ENCODE measurements around the gene ISM1.

ISM1 gene

DNA sequence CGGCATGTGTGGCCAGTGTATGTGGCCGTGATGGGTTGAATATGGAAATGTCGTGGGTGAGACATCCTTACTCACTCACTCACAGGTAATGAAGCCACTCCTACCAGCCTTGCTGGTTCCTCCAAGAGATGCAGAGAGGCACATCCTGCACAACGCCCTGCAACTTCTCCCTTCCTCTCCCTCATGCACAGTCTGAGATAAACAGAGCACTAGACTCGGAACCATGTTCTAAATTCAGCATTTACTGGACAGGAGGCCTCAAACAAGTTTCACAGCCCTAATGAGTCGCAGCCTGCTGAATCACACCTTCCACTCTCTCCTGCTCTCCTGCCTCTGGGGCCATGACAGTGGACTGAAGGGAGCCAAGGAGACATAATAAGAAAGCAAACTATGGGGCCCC, 91.2 kb downstream of the ISM1 start:
- TF ChIP-seq ZNF274 (IDR thresholded peaks at IDR 0.05; ENCODE audit: low read depth, low read length), result no peak
- no peak overlapping the region for H3K4me3 ChIP-seq (ENCODE audit: low read length)

DNA sequence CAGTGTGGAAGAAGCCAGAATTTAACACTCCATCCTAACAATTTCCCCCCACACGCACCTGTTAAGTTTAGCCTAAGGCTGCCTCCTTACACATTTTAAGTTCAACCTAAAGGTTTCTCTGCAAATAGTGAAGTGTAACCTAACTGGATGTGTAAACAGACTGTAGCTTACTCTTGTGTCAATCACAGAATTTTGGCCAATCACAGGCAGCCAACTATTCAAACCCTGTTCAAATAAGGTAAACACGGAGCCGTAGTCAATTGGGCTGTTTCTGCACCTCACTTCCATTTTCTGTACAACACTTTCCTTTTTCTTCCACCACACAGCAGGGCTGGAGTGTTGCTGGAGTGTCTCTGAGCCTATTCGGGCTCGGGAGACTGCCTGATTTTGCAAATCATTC, 92.1 kb downstream of the ISM1 start:
- TF ChIP-seq ZNF274 (IDR thresholded peaks at IDR 0.05; ENCODE audit: low read depth, low read length), result no peak
- H3K4me3 ChIP-seq (ENCODE audit: low read length), result no peak overlapping the region

DNA sequence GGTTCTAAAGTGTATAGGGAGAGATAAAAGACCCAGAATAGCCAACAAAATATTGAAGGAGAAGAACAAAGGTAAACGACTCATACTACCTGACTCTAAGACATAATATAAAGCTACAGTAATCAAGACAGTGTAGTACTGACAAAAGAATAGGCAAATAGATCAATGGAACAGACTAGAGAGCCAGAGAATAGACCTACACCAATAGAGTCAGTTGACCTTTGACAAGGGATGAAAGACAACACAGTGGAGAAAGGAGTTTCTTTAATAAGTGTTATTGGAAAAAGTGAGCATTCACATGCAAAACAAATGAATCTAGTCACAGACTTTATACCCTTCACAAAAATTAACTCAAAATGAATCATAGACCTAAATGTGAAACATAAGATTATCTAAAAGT, 96.4 kb downstream of the ISM1 start:
- TF ChIP-seq ZNF274 (IDR thresholded peaks at IDR 0.05; ENCODE audit: low read depth, low read length), result no peak
- no peak overlapping the region for H3K4me3 ChIP-seq (ENCODE audit: low read length)

DNA sequence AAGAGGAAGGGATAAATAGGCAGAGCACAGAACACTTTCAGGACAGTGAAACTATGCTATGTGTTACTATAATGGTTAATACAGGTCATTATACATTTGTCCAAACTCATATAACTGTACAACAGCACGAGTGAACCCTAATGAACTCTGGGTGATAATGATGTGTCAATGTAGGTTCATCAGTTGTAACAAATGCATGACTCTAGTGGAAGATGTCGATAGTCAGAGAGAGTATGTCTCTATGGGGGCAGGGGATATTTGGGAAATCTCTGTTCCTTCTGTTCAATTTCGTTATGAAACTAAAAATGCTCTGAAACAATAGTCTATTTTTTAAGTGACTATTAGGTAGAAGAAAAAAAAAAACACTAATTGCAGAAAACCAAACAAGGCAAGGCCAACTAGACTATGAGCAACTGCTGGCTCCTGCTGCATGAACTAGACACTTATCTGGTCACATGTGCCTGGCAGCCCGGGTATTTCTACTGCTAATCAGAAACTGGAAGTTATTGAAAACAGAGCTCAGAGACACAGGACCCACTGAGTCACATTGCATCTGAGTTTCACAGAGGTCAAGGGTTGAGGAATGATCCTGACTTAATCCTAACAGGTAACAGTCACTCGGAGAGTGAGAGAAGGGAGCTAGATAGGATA, 97.9 kb downstream of the ISM1 start:
- TF ChIP-seq ZNF274 (IDR thresholded peaks at IDR 0.05; ENCODE audit: low read depth, low read length), result no peak
- H3K4me3 ChIP-seq (ENCODE audit: low read length), result no peak overlapping the region

DNA sequence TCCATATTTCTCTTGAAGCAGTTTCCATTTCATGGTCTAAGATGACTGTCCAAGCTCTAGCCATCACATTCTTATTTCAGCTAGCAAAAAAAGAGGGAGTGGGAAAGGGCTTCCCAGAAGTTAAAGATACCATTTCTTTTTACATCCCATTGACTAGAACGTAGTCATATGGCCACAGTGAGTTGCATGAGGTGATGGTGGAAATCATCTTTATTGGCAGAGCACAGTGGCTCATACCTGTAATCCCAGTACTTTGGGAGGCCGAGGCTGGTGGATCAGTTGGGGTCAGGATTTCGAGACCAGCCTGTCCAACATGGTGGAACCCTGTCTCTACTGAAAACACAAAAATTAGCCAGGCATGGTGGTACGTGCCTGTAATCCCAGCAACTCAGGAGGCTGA, 99.6 kb downstream of the ISM1 start:
- no peak for TF ChIP-seq ZNF274 (IDR thresholded peaks at IDR 0.05; ENCODE audit: low read depth, low read length)
- no peak overlapping the region for H3K4me3 ChIP-seq (ENCODE audit: low read length)

DNA sequence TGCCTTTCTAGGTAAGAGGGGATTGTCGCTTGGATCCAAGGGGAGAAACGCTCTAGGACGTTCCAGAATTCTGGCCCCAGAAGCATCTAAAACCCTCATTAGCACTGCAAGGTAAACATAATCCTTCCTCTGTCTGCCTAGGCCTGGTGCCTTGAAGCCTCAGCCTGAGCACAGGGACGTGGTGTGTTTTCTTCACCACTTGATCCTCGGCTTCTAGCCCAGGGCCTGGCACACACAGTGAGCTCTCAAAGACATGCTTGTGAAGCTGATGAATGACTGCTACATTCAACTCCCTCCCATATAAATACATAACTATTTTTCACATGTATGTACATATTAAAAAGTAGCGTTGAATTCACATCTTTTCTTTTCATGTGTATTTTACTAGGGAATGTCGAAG, 100.3 kb downstream of the ISM1 start:
- no peak overlapping the region for H3K4me3 ChIP-seq (ENCODE audit: low read length)
- TF ChIP-seq ZNF274 (IDR thresholded peaks at IDR 0.05; ENCODE audit: low read depth, low read length), result no peak

DNA sequence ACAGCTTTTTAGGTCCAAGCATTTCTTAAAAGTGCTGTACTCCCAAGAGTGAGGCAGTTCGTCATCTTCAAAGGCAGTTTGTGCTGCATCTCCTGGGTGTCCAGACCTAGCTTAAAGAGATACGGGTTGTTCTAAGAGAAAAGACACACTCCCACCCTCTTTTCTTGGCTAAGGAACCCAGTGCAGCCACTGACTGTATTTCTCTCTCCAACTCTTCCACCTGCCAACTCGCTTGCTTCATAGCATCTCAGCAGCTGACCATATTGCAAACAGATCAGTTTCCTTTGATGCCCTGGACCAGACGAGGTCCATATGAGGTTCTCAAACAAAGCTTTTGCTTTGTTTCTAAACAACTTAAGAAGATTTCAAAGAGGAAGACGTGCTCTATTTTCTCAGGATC, 101.1 kb downstream of the ISM1 start:
- no peak overlapping the region for H3K4me3 ChIP-seq (ENCODE audit: low read length)
- no peak for TF ChIP-seq ZNF274 (IDR thresholded peaks at IDR 0.05; ENCODE audit: low read depth, low read length)

DNA sequence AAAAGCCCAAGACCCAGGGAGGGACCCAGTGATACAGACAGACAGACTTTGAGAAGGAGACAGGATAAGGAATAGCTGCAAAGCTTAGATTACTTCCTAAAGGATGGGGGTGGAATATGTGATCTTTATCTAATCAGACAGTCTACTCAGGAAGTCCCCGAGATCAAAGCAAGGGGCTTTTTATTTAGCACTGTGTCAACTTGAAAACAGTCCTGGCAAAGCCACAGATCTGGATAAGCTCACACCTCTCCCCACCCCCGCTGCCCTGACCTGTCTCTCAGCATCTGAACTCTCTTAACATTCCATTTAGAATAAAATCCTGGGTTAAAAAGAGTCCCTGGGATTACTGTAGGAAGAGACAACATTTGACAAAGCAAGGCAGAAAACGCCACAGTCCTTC, 101.5 kb downstream of the ISM1 start:
- TF ChIP-seq ZNF274 (IDR thresholded peaks at IDR 0.05; ENCODE audit: low read depth, low read length), result no peak
- H3K4me3 ChIP-seq (ENCODE audit: low read length), result no peak overlapping the region

DNA sequence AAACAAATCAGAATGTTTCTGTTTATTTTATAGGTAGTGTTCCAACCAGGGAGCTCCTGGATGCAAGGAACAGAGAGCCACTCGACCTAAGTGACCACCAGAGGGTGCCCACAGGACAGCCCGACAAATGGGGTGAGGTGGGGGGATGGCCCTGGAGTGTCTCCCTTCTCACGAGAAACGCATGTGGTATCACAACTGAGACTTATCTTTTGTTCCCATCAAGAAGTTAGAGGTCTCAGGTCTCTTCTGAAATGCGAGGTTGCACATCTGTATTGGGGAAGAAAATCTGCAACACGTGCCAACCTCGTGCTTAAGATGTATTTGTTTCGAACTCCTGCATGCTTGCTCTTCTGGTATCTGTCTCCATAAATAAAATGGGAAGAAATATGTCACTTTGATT, 104.0 kb downstream of the ISM1 start:
- no peak for TF ChIP-seq ZNF274 (IDR thresholded peaks at IDR 0.05; ENCODE audit: low read depth, low read length)
- no peak overlapping the region for H3K4me3 ChIP-seq (ENCODE audit: low read length)

DNA sequence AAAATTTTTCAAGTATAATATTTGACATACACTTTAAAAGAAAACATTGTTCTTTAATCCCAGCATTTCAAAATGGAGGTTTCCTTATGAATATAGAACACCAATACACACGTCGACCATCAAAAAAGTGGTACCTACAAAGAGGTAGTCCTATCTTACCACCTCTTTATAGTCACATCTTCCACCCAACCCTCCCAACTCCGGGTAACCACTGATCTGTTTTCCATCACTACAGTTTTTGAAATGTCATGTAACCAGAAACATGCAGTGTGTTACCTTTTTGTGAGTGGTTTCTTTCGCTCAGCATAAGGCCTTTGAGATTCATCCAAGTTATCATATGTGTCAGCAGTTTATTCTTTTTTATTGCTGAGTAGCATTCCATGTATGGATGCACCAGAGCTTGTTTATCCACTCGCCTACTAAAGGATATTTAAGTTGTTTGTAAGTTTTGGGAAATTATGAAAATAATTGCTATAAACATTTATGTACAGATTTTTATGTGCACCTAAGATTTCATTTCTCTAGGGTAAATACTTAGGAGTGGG, 104.8 kb downstream of the ISM1 start:
- TF ChIP-seq ZNF274 (IDR thresholded peaks at IDR 0.05; ENCODE audit: low read depth, low read length), result no peak
- H3K4me3 ChIP-seq (ENCODE audit: low read length), result no peak overlapping the region

DNA sequence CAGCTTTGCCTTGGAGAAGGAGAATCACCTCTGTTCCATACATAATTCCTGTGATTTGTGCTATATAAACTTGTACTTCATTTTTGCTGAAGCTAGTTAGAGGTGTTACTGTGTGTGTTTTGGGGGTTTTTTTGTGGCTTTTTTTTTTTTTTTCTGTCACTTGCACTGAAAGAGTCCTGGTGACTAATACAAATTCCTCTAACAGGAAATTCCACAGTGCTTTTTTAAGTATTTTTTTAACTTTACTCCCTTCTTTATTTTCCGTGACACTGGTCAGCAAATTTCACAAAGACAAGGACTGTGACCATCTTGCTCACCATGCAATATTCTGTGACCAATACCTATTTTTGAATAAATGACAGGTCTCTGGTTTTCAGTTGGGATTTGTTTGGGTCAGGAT, 110.5 kb downstream of the ISM1 start:
- no peak overlapping the region for H3K4me3 ChIP-seq (ENCODE audit: low read length)
- no peak for TF ChIP-seq ZNF274 (IDR thresholded peaks at IDR 0.05; ENCODE audit: low read depth, low read length)

DNA sequence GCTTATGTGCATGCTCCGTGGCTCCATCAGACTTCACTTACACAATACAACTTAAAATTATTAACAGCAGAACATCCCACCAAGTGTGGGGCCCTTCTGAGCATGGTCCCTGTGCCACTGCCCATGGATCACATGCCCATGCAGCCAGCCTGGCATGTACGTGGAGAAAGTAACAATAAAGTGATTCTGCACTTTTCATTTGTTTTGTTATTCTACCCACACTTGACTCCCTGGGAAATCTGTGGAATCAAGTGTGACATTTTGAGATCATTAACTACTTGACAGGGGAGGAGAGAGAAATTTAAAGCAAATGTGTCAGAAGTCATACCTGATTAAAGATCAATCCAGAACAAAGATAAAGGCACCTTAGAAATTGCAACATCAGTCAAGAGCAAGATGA, 112.0 kb downstream of the ISM1 start:
- TF ChIP-seq ZNF274 (IDR thresholded peaks at IDR 0.05; ENCODE audit: low read depth, low read length), result no peak
- no peak overlapping the region for H3K4me3 ChIP-seq (ENCODE audit: low read length)

DNA sequence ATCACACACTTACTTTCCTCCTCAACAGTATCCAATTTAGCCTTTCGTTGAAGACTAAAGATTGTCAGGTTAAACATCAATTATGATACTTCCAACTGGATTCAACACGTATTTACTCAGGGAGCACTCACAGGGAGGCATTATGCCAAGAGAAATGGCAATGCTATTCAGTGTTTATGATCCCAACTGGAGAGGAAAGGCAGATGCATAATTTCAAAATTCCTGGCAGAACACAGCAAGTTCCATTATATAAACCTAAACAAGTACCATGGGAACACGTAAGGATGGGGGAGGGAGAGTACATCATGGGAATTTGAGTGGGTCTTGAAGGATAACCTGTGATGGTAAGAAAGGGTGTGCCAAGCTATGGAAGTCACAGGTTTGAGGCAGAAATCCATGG, 112.7 kb downstream of the ISM1 start:
- no peak overlapping the region for H3K4me3 ChIP-seq (ENCODE audit: low read length)
- no peak for TF ChIP-seq ZNF274 (IDR thresholded peaks at IDR 0.05; ENCODE audit: low read depth, low read length)

DNA sequence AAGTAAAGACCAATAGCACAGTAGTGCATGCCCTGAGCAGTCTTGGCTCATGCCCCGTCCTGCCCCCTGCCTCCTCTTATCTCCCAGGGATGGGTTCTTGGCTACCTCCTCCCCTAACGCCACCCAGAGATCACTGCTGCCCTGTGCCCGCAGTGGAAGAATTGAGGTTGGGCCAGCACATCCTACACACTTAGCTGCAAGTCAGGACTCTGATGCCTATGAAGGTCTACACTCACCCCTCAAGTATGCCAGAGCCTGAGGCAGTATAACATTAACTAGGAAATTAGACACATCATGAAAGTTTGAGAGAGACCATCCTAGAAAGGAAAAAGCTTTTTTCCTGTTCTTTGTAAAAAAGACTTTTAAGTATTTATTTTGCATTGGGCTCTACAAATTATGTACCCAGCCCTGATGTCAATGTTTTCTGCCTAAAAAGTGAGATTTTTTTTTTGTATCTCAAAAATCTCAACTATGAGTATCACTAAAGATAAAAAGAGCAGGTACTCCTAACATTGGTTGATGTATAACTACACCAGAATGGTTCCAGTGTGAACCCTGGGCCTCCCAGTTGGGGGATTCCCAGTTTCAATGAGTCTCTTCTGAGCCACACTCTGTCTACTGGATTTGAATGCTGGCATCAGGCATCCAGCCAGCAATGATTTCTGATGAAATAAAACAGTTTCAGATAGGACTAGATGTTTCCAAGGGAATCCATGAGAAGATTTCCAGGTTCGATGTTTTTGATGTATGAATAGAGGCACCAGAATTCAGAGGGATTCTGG, 115.4 kb downstream of the ISM1 start:
- no peak for TF ChIP-seq ZNF274 (IDR thresholded peaks at IDR 0.05; ENCODE audit: low read depth, low read length)
- H3K4me3 ChIP-seq (ENCODE audit: low read length), result no peak overlapping the region

DNA sequence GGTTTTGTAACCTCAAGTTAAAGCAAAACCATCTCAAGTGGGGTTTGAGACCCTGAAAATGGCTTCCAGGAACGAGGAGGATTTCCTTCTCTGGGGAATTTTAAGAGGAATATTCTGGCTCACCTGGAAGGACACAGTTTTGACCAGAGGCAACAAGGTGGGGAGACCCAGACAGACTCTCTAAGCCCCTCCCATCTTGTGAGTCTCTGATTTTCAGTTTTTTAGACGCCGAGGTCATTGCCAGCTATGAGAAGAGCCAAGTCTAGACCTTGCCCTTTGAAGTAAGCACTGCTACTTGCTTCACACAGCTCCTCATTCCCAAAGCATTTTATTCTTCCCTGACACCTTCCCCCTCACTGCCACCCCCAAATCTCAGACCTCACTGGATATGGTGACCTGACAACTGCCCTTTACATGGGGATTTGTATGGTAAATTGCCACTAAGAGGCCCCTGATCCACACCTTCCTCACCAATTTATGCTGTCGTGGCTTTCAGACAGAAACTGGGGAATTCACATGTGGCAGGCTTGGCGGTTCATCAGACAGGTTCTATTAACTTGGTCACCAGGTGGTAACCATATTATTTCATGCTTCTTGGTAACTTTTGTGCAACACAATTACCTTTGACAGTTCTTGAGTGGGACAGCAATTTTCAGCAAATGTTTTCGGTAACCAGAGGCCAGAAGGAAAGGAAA, 116.2 kb downstream of the ISM1 start:
- H3K4me3 ChIP-seq (ENCODE audit: low read length), result no peak overlapping the region
- no peak for TF ChIP-seq ZNF274 (IDR thresholded peaks at IDR 0.05; ENCODE audit: low read depth, low read length)

Data from GM08714 (cell line).